ENCODE results near the gene DSCAML1.

Gene DSCAML1

DNA sequence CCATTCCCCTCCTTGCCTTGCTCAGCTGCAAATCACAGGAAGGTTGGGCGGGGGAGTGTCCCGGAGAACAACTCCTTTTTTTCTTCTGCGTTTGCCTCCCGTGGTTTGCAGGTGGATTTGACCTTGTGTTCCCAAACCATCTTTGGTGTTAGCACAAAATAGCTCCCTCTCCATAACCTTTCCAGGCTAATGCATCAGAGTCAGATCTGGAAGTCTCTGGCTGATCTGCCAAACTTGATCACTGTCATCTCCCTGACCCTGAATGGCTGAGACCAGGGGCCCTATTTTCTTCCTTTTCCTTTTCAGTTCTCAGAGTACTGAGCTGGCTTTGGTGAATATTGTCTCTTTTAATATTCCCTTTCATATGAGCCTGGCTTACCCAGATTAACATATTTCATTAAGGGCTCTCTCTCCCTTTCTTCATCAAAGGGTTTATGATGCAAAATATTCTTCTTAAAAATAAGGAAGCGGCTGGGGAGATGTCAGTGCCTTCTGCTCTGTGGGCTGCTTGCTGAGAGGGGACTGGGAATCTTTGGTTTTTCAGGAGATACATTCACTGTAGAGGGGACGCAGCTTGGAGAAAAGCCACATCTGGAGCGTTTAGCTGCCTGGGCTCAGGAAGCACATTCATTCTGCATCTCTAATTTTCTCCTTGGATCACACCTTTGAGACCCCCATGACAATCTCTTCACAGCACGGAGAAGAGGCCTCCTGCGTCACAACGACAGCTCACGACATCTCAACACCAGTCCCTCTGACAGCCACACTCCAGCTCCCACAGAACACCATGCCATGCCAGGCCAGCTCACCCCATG, 321.1 kb downstream of the DSCAML1 start:
- ATAC-seq: no peak
- TF ChIP-seq ARNTL (CRISPR knock-in tag; IDR thresholded peaks at IDR 0.05; ENCODE audit: borderline replicate concordance, low read depth) (no peak), ZNF565 (CRISPR knock-in tag; conservative IDR thresholded peaks at IDR 0.05; ENCODE audit: low read depth) (no peak), GLIS3 (CRISPR knock-in tag; IDR thresholded peaks at IDR 0.05) (no peak), ZFP3 (CRISPR knock-in tag; IDR thresholded peaks at IDR 0.05) (no peak), ISL1 (CRISPR knock-in tag; IDR thresholded peaks at IDR 0.05) (no peak), ZFP30 (CRISPR knock-in tag; IDR thresholded peaks at IDR 0.05) (no peak), ZNF70 (CRISPR knock-in tag; IDR thresholded peaks at IDR 0.05) (no peak), SNAI2 (CRISPR knock-in tag; IDR thresholded peaks at IDR 0.05) (no peak), ZC3H10 (CRISPR knock-in tag; IDR thresholded peaks at IDR 0.05) (no peak), BACH2 (CRISPR knock-in tag; IDR thresholded peaks at IDR 0.05; ENCODE audit: borderline replicate concordance) (no peak), PPARA (CRISPR knock-in tag; IDR thresholded peaks at IDR 0.05; ENCODE audit: borderline replicate concordance) (no peak), RARB (CRISPR knock-in tag; IDR thresholded peaks at IDR 0.05) (no peak)
- TF ChIP-seq, protein P1, sequence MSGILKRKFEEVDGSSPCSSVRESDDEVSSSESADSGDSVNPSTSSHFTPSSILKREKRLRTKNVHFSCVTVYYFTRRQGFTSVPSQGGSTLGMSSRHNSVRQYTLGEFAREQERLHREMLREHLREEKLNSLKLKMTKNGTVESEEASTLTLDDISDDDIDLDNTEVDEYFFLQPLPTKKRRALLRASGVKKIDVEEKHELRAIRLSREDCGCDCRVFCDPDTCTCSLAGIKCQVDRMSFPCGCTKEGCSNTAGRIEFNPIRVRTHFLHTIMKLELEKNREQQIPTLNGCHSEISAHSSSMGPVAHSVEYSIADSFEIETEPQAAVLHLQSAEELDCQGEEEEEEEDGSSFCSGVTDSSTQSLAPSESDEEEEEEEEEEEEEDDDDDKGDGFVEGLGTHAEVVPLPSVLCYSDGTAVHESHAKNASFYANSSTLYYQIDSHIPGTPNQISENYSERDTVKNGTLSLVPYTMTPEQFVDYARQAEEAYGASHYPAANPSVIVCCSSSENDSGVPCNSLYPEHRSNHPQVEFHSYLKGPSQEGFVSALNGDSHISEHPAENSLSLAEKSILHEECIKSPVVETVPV (CRISPR knock-in tag; IDR thresholded peaks at IDR 0.05): no peak
- TF ChIP-seq, protein P2, sequence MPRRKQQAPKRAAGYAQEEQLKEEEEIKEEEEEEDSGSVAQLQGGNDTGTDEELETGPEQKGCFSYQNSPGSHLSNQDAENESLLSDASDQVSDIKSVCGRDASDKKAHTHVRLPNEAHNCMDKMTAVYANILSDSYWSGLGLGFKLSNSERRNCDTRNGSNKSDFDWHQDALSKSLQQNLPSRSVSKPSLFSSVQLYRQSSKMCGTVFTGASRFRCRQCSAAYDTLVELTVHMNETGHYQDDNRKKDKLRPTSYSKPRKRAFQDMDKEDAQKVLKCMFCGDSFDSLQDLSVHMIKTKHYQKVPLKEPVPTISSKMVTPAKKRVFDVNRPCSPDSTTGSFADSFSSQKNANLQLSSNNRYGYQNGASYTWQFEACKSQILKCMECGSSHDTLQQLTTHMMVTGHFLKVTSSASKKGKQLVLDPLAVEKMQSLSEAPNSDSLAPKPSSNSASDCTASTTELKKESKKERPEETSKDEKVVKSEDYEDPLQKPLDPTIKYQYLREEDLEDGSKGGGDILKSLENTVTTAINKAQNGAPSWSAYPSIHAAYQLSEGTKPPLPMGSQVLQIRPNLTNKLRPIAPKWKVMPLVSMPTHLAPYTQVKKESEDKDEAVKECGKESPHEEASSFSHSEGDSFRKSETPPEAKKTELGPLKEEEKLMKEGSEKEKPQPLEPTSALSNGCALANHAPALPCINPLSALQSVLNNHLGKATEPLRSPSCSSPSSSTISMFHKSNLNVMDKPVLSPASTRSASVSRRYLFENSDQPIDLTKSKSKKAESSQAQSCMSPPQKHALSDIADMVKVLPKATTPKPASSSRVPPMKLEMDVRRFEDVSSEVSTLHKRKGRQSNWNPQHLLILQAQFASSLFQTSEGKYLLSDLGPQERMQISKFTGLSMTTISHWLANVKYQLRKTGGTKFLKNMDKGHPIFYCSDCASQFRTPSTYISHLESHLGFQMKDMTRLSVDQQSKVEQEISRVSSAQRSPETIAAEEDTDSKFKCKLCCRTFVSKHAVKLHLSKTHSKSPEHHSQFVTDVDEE (CRISPR knock-in tag; IDR thresholded peaks at IDR 0.05): no peak

DNA sequence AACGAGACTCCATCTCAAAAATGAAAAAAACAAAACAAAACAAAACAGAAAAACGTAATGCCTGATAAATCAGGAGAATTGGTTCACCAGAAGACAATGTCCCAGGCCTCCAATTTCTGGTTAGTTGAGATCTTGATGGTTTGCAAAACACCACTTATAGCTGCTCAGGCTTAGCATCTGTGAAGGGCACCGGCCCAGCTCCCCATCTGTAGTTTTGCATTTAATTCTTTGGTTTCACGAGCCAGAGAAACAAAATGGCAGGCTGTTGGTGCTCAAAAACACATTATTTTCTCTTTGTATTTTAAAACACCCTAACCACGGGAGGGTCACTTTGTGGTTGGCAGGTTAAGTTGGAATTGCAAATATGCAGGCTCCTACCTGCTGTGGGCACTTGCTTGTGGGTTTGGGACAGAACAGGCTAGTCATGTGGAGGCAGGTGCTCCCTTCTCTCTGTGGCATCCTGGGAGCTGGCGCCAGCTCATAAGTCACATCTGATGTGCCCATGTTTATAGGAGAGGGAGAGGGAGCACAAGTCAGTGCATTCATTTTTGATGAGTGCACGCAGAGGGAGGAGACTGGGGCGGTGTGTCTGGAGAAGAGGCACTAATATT, 323.4 kb downstream of the DSCAML1 start:
- no peak for ATAC-seq
- TF ChIP-seq TOX (CRISPR knock-in tag; IDR thresholded peaks at IDR 0.05; ENCODE audit: borderline replicate concordance): no peak
- no peak for TF ChIP-seq OSR1 (CRISPR knock-in tag; IDR thresholded peaks at IDR 0.05)
- no peak for TF ChIP-seq CSDC2 (CRISPR knock-in tag; IDR thresholded peaks at IDR 0.05)
- TF ChIP-seq TCF4 (CRISPR knock-in tag; IDR thresholded peaks at IDR 0.05; ENCODE audit: borderline replicate concordance): no peak
- TF ChIP-seq ESRRG (CRISPR knock-in tag; IDR thresholded peaks at IDR 0.05): no peak
- TF ChIP-seq, protein P3, sequence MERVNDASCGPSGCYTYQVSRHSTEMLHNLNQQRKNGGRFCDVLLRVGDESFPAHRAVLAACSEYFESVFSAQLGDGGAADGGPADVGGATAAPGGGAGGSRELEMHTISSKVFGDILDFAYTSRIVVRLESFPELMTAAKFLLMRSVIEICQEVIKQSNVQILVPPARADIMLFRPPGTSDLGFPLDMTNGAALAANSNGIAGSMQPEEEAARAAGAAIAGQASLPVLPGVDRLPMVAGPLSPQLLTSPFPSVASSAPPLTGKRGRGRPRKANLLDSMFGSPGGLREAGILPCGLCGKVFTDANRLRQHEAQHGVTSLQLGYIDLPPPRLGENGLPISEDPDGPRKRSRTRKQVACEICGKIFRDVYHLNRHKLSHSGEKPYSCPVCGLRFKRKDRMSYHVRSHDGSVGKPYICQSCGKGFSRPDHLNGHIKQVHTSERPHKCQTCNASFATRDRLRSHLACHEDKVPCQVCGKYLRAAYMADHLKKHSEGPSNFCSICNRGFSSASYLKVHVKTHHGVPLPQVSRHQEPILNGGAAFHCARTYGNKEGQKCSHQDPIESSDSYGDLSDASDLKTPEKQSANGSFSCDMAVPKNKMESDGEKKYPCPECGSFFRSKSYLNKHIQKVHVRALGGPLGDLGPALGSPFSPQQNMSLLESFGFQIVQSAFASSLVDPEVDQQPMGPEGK (CRISPR knock-in tag; IDR thresholded peaks at IDR 0.05; ENCODE audit: borderline replicate concordance): no peak
- TF ChIP-seq SNAI2 (CRISPR knock-in tag; IDR thresholded peaks at IDR 0.05): no peak
- no peak for TF ChIP-seq ZNF8 (CRISPR knock-in tag; IDR thresholded peaks at IDR 0.05)

DNA sequence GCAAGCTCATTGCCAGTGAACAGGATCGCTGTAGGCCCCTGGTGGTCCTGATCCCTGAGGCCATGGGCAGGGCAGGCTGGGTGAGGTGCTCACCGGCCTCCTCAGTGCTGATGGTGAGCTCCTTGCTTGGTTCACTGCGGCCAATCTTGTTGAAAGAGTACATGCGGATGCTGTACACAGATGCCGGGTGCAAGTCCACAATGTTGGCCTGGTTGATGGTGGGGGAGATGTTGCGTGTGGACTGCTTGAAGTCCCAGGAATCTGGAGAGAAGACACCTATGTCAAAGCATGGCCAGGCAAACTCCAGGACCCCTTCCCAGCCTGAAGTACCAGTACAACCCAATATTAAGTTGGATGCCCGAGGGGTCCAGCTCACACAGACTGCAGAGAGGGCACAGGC, 325.2 kb downstream of the DSCAML1 start:
- ATAC-seq: no peak
- no peak for TF ChIP-seq ZNF565 (CRISPR knock-in tag; conservative IDR thresholded peaks at IDR 0.05; ENCODE audit: low read depth)
- TF ChIP-seq OSR1 (CRISPR knock-in tag; IDR thresholded peaks at IDR 0.05): no peak
- no peak for TF ChIP-seq TOX (CRISPR knock-in tag; IDR thresholded peaks at IDR 0.05; ENCODE audit: borderline replicate concordance)
- TF ChIP-seq CSDC2 (CRISPR knock-in tag; IDR thresholded peaks at IDR 0.05): no peak
- no peak for TF ChIP-seq ZNF70 (CRISPR knock-in tag; IDR thresholded peaks at IDR 0.05)
- TF ChIP-seq, protein P4, sequence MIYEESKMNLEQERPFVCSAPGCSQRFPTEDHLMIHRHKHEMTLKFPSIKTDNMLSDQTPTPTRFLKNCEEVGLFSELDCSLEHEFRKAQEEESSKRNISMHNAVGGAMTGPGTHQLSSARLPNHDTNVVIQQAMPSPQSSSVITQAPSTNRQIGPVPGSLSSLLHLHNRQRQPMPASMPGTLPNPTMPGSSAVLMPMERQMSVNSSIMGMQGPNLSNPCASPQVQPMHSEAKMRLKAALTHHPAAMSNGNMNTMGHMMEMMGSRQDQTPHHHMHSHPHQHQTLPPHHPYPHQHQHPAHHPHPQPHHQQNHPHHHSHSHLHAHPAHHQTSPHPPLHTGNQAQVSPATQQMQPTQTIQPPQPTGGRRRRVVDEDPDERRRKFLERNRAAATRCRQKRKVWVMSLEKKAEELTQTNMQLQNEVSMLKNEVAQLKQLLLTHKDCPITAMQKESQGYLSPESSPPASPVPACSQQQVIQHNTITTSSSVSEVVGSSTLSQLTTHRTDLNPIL (CRISPR knock-in tag; IDR thresholded peaks at IDR 0.05; ENCODE audit: low read depth): no peak
- TF ChIP-seq ZC3H10 (CRISPR knock-in tag; IDR thresholded peaks at IDR 0.05): no peak
- TF ChIP-seq ISL1 (CRISPR knock-in tag; IDR thresholded peaks at IDR 0.05): no peak
- TF ChIP-seq, protein P2 (CRISPR knock-in tag; IDR thresholded peaks at IDR 0.05): no peak
- TF ChIP-seq ZFP30 (CRISPR knock-in tag; IDR thresholded peaks at IDR 0.05): no peak
- no peak for TF ChIP-seq BACH2 (CRISPR knock-in tag; IDR thresholded peaks at IDR 0.05; ENCODE audit: borderline replicate concordance)
- TF ChIP-seq, protein P3 (CRISPR knock-in tag; IDR thresholded peaks at IDR 0.05; ENCODE audit: borderline replicate concordance): no peak
- no peak for TF ChIP-seq ESRRG (CRISPR knock-in tag; IDR thresholded peaks at IDR 0.05)
- TF ChIP-seq RARB (CRISPR knock-in tag; IDR thresholded peaks at IDR 0.05): no peak
- no peak for TF ChIP-seq TCF4 (CRISPR knock-in tag; IDR thresholded peaks at IDR 0.05; ENCODE audit: borderline replicate concordance)

All from SK-N-SH treated with all-trans-retinoic acid at 6 μM for 48 hours (cell line).